GM12865 (cell line): ENCODE results near the gene GHR.

Experiments
- DNase-seq: peaks from one replicate; pipeline ENCODE4 v3.0.0; 2010; ENCODE audit warnings: low read depth
- H3K4me3 ChIP-seq: 2 replicates; pipeline ENCODE4 v1.5.1; 2011; ENCODE audit warnings: mild to moderate bottlenecking, low read depth, low read length, control low read depth
- TF ChIP-seq, protein P1 (sequence below): IDR thresholded peaks from 2 replicates; pipeline ENCODE4 v1.5.1; 2011; ENCODE audit warnings: low read length, control low read depth, low read depth, inconsistent platforms; ENCODE audit not compliant: insufficient read depth; ENCODE audit errors: missing control alignments

GHR gene

DNA sequence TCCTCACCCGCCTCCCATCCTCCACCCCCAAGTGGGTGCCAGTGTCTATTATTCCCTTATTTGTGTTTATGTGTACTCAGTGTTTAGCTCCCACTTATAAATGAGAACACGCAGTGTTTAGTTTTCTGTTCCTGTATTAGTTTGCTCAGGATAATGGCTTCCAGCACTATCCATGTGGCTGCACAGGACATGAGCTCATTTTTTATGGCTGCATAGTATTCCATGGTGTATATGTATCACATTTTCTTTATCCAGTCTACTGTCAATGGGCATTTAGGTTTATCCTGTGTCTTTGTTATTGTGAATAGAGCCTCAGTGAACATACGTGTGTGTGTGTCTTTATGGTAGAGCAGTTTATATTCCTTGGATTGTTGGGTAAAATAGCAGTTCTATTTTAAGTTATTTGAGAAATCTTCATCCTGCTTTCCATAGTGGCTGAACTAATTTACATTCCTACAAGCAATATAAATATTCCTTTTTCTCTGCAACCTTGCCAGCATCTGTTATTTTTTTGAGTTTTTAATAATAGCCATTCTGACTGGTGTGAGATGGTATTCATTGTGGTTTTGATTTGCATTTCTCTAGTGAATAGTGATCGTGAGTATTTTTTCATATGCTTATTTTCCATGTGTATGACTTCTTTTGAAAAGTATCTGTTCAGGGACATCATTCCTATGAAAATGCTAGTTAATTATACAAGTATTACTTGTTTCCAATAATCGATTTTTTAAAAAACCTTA, 169.3 kb downstream of the GHR start:
- no peak for DNase-seq
- TF ChIP-seq, protein P1, sequence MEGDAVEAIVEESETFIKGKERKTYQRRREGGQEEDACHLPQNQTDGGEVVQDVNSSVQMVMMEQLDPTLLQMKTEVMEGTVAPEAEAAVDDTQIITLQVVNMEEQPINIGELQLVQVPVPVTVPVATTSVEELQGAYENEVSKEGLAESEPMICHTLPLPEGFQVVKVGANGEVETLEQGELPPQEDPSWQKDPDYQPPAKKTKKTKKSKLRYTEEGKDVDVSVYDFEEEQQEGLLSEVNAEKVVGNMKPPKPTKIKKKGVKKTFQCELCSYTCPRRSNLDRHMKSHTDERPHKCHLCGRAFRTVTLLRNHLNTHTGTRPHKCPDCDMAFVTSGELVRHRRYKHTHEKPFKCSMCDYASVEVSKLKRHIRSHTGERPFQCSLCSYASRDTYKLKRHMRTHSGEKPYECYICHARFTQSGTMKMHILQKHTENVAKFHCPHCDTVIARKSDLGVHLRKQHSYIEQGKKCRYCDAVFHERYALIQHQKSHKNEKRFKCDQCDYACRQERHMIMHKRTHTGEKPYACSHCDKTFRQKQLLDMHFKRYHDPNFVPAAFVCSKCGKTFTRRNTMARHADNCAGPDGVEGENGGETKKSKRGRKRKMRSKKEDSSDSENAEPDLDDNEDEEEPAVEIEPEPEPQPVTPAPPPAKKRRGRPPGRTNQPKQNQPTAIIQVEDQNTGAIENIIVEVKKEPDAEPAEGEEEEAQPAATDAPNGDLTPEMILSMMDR, result no peak
- H3K4me3 ChIP-seq, result no peak overlapping the region

- no peak for DNase-seq
- TF ChIP-seq, protein P1, result no peak
- H3K4me3 ChIP-seq, result no peak overlapping the region
Measured at GRCh38 chr5:42593591-42593990, 170.4 kb downstream of the GHR start.

DNA sequence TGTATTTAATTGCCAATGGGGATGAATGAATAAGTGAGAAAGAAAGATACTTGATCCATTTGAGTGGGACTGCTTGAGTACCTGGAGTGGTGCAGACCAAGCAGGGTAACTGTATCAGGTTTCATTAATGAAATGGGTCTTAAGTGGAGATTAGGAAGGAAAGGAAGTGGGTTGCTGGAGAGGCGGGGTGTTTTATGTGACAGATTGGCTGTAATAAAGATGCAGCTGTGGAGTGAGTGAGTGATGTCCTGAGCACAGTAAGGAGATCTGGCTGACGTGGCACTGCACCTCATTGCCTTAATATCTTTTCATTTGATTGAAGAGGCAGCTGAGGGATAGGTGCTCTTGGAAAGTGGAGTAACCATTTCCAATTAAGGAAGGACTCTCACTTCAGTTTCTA, 172.4 kb downstream of the GHR start:
- TF ChIP-seq, protein P1, result no peak
- no peak for DNase-seq
- no peak overlapping the region for H3K4me3 ChIP-seq

- TF ChIP-seq, protein P1, result no peak
- H3K4me3 ChIP-seq, result no peak overlapping the region
- no peak for DNase-seq
Measured at GRCh38 chr5:42596817-42597216, 173.6 kb downstream of the GHR start.

DNA sequence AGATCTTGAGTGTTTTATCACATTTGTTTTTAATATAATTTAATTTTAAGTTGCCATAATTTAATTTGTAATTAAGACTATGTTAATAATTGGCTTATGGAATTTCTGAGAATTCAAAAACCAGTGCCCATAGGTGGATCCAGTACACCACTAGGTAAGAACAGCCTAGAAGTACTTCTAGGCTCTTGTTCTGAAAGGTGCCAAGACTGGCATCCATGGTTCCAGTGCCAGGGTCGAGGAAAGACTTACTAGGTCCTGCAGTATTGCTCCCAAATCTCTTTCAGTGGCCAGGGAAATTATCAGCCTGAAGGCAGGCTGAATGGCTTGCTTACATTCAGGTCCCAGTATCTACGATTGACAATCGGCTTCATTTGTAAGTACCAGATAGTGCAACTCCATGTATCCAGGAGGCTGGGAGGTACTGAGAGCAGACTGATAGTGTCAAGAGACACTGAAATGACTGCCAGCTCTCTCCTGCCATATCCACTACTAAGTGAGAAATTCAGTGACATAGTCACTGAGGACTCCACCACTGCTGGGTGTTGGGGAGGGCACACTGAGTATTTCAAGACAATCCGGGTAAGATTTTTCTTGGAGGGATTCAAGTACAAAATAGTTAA, 174.2 kb downstream of the GHR start:
- no peak for DNase-seq
- TF ChIP-seq, protein P1, result no peak
- no peak overlapping the region for H3K4me3 ChIP-seq

DNA sequence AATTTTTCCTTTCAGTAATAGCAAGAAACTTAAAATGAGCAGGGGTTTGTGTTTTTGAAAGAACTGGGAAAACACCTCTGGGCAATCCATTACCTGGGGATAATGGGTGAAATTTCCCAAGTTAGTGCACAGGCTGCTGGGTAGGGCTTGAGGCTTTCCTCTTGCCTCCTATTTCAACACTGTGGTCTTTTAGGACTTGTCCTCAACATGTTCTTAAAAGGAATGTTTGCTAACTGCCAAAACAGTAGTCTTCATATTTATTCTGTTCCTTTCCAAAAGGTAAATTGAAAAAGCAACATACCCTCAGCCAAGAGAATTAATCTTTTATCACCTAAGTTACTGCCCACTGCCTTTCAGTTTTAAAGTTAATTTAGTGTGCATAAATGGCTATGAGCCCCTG, 175.1 kb downstream of the GHR start:
- no peak overlapping the region for H3K4me3 ChIP-seq
- no peak for DNase-seq
- TF ChIP-seq, protein P1, result no peak
